GM21576 (cell line): Measurements from ENCODE around the gene CHRNA3.
"Not testable (repeated sequence)": the region's sequence is repeated elsewhere in the genome, so short reads cannot be mapped to it uniquely, and the experiment has no call there.

Experiments
- ATAC-seq: cut with Tn5 transposase; IDR thresholded peaks from one replicate; pipeline ENCODE4 v1.9.1; 2021; ENCODE audit warnings: mild to moderate bottlenecking, moderate library complexity; ENCODE audit not compliant: unreplicated experiment

Gene CHRNA3

GRCh38 chr15:78564743-78565096 lies 56.1 kb downstream of the CHRNA3 start:
- ATAC-seq = no peak

DNA sequence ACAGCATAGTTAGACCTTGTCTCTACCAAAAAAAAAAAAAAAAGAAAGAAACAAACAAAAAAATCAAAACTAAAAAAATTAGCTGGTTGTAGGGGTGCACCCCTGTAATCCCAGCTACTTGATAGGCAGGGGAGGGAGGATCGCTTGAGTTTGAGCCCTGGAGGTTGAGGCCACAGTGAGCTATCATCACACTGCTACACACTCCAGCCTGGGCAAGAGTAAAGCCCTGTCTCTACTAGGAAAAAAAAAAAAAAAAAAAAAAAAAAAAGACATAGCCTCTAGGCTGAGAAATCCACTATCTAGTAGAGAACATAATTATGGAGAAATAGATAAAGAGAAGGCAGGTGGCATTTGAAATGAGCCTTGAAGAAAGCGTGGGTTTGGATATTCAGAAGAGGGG lies 57.7 kb downstream of the CHRNA3 start:
- no peak for ATAC-seq

DNA sequence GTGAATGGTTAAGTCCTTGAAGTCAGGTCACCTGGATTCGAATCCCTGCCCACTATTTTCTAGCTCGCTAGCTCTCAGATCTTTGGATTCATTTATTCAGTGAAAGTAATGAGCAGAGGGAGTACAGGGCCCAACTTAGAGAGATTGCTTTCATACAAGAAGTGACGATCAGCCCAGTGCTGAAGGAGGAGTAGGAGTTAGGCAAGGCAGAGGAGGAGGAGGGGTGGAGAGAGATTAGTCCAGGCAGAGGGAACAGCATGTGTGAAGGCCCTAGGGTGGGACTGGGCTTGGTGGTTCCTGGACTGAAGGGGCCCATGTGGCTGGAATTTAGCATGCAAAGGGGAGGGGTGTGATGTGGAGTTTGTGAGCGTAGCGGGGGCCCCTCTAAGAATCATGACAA lies 59.3 kb downstream of the CHRNA3 start:
- ATAC-seq = no peak

- not testable (repeated sequence) for ATAC-seq
These were observed 60.6 kb downstream of the CHRNA3 start for GRCh38 chr15:78560201-78560600.

DNA sequence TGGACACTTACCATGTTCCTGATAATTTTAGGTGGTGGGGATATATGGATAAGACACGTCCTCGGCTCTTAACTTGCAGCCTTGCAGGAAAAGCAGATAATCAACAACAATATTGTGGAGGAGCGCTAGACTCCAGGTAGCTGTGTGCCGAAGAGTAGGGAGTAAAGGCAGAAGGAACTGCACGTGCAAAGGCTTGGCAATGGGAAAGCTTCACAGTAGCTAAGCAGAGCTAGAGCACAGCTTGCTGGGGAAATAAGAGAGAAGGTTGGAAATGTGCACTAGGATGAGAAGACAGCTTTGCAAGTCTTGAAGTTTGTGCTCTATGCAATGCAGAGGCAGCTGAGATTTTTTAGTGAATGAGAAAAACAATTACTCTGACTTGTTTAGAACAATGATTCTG lies 68.2 kb downstream of the CHRNA3 start:
- no peak for ATAC-seq

- ATAC-seq = no peak
These were observed 68.9 kb downstream of the CHRNA3 start for GRCh38 chr15:78551902-78552301.

DNA sequence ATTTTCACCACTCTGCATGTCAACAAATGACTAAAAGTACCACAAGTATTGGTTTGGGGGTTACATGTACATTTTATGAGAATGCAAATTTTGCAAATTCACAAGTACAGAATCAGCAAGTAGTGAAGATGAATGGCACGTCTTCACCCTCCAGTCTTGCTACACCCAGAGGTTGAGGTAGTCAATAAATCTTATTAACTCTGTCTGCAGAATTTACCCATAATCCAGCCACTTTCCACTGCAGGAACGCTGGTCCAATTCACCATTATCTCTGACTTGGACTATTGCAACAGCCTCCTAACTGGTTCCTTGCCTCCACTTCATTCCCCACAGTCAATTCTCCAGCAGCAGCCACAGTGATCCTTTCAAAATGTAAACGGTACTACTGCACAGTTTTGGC lies 70.0 kb downstream of the CHRNA3 start:
- ATAC-seq = no peak

DNA sequence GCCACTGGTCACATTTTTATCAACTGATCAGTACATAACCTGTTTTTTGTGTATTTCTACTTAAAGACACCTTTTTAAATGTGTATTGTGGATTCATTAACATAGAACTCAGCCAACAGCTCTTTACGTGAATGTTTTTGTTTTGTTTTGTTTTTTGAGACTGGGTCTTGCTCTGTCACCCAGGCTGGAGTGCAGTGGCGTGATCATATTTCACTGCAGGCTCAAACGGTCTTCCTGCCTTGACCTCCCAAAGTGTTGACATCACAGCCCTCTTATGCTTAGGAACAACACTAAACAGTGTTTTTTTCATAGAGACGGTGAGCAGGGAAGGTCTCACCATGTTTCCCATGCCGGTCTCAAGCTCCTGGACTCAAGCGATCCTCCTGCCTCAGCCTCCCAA lies 70.6 kb downstream of the CHRNA3 start:
- no peak for ATAC-seq
